HCT116 (cell line): ENCODE data around the gene TMEM150C.

ENCODE experiments used
- CEBPB ChIP-seq: IDR thresholded peaks from 2 replicates; pipeline ENCODE4 v1.6.1; 2012; ENCODE audit warnings: low read depth
- EGR1 ChIP-seq: IDR thresholded peaks from 2 replicates; pipeline ENCODE4 v1.6.1; 2012; ENCODE audit warnings: low read depth
- ELF1 ChIP-seq: IDR thresholded peaks from 2 replicates; pipeline ENCODE4 v1.6.1; 2012; ENCODE audit warnings: low read depth, borderline replicate concordance
- EZH2 ChIP-seq: fragments of 200-600 bp; sonication (generic); IDR thresholded peaks from 2 replicates; pipeline ENCODE4 v1.6.1; 2017; ENCODE audit warnings: antibody characterized with exemption, mixed run types
- JUND ChIP-seq: IDR thresholded peaks from 2 replicates; pipeline ENCODE4 v1.6.1; 2012
- POLR2A ChIP-seq: IDR thresholded peaks from 2 replicates; pipeline ENCODE4 v1.7.0; 2011; ENCODE audit warnings: borderline replicate concordance; ENCODE audit not compliant: insufficient read depth, insufficient read length; ENCODE audit errors: extremely low read depth
- POLR2AphosphoS5 ChIP-seq: IDR thresholded peaks from 2 replicates; pipeline ENCODE4 v1.6.1; 2011; ENCODE audit warnings: mild to moderate bottlenecking, low read depth, low read length, moderate library complexity
- RAD21 ChIP-seq: IDR thresholded peaks from 2 replicates; pipeline ENCODE4 v1.6.1; 2012; ENCODE audit warnings: low read depth, mild to moderate bottlenecking
- SIN3A ChIP-seq: IDR thresholded peaks from 2 replicates; pipeline ENCODE4 v1.6.1; 2012; ENCODE audit warnings: low read depth
- ZFX ChIP-seq: fragments of 450-650 bp; IDR thresholded peaks from 2 replicates; pipeline ENCODE4 v1.6.1; 2017
- TF ChIP-seq, protein P1 (sequence below), 3 experiments: fragments of 200-600 bp in 1 of 3; sonication (generic) in 1 of 3; IDR thresholded peaks in 2 of 3; conservative IDR thresholded peaks in 1 of 3; 2 replicates each; pipeline ENCODE4 v1.5.1; 2012 to 2017; ENCODE audit warnings: low read depth in 2 of 3, low read length in 2 of 3, antibody characterized with exemption in 1 of 3, borderline replicate concordance in 1 of 3, control low read depth in 1 of 3, mild to moderate bottlenecking in 1 of 3, mixed read lengths in 1 of 3, mixed run types in 1 of 3, moderate library complexity in 1 of 3; ENCODE audit not compliant: insufficient read depth in 1 of 3
- TF ChIP-seq, protein P2 (sequence below): IDR thresholded peaks from 2 replicates; pipeline ENCODE4 v1.6.1; 2012; ENCODE audit warnings: low read depth
- TF ChIP-seq, protein P3 (sequence below): IDR thresholded peaks from 2 replicates; pipeline ENCODE4 v1.6.1; 2012

DNA sequence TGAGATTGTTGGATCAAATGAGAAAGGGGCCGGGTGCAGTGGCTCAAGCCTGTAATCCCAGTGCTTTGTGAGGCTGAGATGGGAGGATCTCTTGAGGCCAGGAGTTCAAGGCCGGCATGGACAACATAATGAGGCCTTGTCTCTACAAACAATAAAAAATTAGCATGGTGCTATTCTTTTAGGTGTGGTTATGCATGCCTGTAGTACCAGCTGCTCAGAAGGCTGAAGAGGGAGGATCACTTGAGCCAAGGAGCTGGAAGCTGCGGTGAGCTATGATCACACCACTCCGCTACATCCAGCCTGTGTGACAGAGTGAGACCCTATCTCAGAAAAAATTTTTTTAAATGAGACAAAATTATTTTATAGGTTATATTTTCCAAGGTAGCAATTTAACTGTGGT is 49.7 kb upstream of the TMEM150C start:
- no peak for TF ChIP-seq EZH2
- TF ChIP-seq, protein P1, sequence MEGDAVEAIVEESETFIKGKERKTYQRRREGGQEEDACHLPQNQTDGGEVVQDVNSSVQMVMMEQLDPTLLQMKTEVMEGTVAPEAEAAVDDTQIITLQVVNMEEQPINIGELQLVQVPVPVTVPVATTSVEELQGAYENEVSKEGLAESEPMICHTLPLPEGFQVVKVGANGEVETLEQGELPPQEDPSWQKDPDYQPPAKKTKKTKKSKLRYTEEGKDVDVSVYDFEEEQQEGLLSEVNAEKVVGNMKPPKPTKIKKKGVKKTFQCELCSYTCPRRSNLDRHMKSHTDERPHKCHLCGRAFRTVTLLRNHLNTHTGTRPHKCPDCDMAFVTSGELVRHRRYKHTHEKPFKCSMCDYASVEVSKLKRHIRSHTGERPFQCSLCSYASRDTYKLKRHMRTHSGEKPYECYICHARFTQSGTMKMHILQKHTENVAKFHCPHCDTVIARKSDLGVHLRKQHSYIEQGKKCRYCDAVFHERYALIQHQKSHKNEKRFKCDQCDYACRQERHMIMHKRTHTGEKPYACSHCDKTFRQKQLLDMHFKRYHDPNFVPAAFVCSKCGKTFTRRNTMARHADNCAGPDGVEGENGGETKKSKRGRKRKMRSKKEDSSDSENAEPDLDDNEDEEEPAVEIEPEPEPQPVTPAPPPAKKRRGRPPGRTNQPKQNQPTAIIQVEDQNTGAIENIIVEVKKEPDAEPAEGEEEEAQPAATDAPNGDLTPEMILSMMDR (IDR thresholded peaks at IDR 0.05 in 2 of 3, conservative IDR thresholded peaks at IDR 0.05 in 1 of 3; ENCODE audit: borderline replicate concordance in 1 of 3, insufficient read depth in 1 of 3, low read depth in 2 of 3, low read length in 2 of 3) = no peak
- no peak for TF ChIP-seq POLR2AphosphoS5
- no peak for TF ChIP-seq EGR1
- no peak for TF ChIP-seq JUND
- TF ChIP-seq, protein P2, sequence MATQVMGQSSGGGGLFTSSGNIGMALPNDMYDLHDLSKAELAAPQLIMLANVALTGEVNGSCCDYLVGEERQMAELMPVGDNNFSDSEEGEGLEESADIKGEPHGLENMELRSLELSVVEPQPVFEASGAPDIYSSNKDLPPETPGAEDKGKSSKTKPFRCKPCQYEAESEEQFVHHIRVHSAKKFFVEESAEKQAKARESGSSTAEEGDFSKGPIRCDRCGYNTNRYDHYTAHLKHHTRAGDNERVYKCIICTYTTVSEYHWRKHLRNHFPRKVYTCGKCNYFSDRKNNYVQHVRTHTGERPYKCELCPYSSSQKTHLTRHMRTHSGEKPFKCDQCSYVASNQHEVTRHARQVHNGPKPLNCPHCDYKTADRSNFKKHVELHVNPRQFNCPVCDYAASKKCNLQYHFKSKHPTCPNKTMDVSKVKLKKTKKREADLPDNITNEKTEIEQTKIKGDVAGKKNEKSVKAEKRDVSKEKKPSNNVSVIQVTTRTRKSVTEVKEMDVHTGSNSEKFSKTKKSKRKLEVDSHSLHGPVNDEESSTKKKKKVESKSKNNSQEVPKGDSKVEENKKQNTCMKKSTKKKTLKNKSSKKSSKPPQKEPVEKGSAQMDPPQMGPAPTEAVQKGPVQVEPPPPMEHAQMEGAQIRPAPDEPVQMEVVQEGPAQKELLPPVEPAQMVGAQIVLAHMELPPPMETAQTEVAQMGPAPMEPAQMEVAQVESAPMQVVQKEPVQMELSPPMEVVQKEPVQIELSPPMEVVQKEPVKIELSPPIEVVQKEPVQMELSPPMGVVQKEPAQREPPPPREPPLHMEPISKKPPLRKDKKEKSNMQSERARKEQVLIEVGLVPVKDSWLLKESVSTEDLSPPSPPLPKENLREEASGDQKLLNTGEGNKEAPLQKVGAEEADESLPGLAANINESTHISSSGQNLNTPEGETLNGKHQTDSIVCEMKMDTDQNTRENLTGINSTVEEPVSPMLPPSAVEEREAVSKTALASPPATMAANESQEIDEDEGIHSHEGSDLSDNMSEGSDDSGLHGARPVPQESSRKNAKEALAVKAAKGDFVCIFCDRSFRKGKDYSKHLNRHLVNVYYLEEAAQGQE = no peak
- no peak for TF ChIP-seq POLR2A
- TF ChIP-seq, protein P3, sequence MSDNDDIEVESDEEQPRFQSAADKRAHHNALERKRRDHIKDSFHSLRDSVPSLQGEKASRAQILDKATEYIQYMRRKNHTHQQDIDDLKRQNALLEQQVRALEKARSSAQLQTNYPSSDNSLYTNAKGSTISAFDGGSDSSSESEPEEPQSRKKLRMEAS = no peak
- no peak for TF ChIP-seq RAD21
- no peak for TF ChIP-seq SIN3A
- no peak for TF ChIP-seq CEBPB
- no peak for TF ChIP-seq ELF1
- no peak for TF ChIP-seq ZFX
